ACC112 (cell line): ENCODE data around the gene ZBTB7C.
A peak's percentile ranks its signal among the peaks of the same experiment; 100 is the strongest.

Experiments used
- H2AFZ ChIP-seq: fragments of 200-600 bp; sonication (generic); one replicate; pipeline ENCODE4 v1.6.0; 2017; ENCODE audit warnings: antibody characterized with exemption, low read length; ENCODE audit not compliant: unreplicated experiment
- H3K27ac ChIP-seq: fragments of 200-600 bp; sonication (generic); 2 replicates; pipeline ENCODE4 v1.5.1; 2014; ENCODE audit warnings: low read depth, mild to moderate bottlenecking, antibody characterized with exemption, low read length, moderate library complexity
- H3K27me3 ChIP-seq: fragments of 200-600 bp; sonication (generic); 2 replicates; pipeline ENCODE4 v1.6.1; 2014; ENCODE audit warnings: mild to moderate bottlenecking, antibody characterized with exemption, low read length, moderate library complexity, mixed read lengths; ENCODE audit not compliant: insufficient read depth
- H3K36me3 ChIP-seq: fragments of 200-600 bp; sonication (generic); 2 replicates; pipeline ENCODE4 v1.6.1; 2016; ENCODE audit warnings: mild to moderate bottlenecking, antibody characterized with exemption, low read length, moderate library complexity, mixed read lengths; ENCODE audit not compliant: insufficient read depth
- H3K4me1 ChIP-seq: fragments of 200-600 bp; sonication (generic); one replicate; pipeline ENCODE4 v1.6.1; 2016; ENCODE audit warnings: low read length, mixed read lengths; ENCODE audit not compliant: insufficient read depth, unreplicated experiment, control insufficient read depth
- H3K4me3 ChIP-seq: fragments of 200-600 bp; sonication (generic); 2 replicates; pipeline ENCODE4 v1.5.1; 2014; ENCODE audit warnings: mild to moderate bottlenecking, low read depth, low read length
- H3K79me2 ChIP-seq: fragments of 200-600 bp; sonication (generic); one replicate; pipeline ENCODE4 v1.6.0; 2016; ENCODE audit warnings: low read length; ENCODE audit not compliant: control insufficient read depth, unreplicated experiment, insufficient read depth

Gene ZBTB7C

DNA sequence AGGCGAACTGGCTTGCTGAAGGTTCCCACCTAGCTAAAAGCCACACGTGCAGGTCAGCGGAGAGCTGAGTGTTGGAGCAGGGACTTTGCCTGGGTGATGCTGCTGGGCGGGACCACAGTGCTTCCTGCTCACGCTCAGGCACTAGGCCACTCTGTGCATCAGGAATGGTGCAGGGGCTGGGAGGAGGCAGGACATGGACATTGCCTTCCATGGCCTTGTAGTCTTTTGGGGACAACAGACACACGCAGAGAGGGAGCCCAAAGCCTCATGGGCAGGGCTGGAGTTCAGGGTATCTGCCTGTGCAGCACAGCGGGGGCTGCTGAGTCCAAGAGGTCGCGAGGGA is 207.2 kb downstream of the ZBTB7C start:
- Histone ChIP-seq H3K79me2 (no peaks in the 10 kb centered on the region), H3K4me1 (peaks cover 16% of the 10 kb centered on the region), H3K27me3 (peaks cover 29% of the 10 kb centered on the region), H3K36me3 (no peaks in the 10 kb centered on the region), H3K4me3 (no peak overlapping the region), H2AFZ (no peak overlapping the region), H3K27ac (no peak overlapping the region)

DNA sequence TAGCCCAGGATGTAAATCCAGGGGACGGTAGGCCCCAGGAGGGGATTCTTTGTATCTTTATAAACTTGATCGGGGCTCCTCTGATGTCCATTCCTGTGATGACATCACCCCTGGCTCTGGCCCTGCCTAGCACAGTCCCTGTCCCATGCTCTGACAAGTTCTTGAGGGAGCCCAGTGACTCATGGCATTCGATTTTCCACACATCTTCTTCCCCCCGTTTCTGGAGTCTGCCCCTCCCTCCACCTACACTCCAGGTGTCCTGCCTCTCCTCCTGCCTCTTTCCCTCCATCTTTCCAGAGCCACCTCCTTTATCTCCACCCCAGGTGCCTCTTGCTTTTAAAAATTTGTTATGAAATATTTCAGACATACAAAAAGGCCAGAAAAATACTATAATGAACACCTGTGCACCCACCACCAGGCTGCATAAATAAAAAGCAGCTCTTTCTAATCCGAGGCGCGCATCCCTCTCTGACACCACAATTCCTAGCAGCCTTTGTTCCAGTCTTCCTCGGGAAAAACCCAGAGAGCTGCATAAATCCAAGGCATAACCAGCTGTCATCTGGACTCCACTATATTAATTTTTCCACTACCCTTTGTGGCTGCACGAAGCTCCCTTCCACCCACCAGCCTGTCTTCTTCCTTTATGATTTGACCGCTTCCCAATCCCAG is 207.7 kb downstream of the ZBTB7C start:
- H3K4me1 ChIP-seq = peaks cover 16% of the 10 kb centered on the region
- H3K4me3 ChIP-seq = no peak overlapping the region
- no peaks in the 10 kb centered on the region for H3K36me3 ChIP-seq
- H3K79me2 ChIP-seq = no peaks in the 10 kb centered on the region
- H3K27me3 ChIP-seq = peaks cover 25% of the 10 kb centered on the region
- no peak overlapping the region for H2AFZ ChIP-seq
- H3K27ac ChIP-seq = no peak overlapping the region

DNA sequence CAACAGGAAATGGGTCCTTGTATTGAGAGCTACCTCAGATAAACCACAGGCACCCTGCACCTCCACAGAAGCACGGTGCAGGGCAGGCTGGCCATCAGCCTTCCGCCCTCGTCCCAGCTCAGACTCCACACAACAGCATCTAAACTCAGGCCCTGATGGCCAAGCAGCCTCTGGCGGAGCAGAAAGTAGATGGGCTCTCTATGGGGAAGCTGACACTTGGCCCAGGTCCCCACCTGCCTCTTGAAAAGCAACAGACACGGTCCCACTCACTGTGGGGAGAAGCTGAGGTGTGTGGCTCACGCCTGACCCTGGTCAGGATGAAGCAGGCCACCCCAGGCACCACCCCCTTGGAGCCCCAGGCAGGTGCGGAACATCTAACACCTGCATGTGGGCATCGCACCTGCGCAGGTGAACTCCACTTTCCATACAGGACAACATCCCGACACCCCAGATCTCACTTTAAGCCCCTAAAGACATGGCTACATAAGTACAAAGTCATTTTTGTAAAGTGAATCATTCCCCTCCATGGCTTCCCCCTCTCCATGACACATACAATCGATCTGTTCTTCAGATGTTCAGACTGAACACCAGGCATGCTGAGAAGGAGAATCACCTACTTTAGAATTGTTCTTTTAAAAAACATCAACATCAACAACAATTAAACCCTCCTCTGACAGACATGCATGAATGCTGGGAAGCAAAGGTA is 208.4 kb downstream of the ZBTB7C start:
- H3K79me2 ChIP-seq = no peaks in the 10 kb centered on the region
- no peak overlapping the region for H3K4me3 ChIP-seq
- H3K27ac ChIP-seq = no peak overlapping the region
- peaks cover 27% of the 10 kb centered on the region for H3K27me3 ChIP-seq
- H3K4me1 ChIP-seq = peaks cover 16% of the 10 kb centered on the region
- H2AFZ ChIP-seq = no peak overlapping the region
- no peaks in the 10 kb centered on the region for H3K36me3 ChIP-seq

DNA sequence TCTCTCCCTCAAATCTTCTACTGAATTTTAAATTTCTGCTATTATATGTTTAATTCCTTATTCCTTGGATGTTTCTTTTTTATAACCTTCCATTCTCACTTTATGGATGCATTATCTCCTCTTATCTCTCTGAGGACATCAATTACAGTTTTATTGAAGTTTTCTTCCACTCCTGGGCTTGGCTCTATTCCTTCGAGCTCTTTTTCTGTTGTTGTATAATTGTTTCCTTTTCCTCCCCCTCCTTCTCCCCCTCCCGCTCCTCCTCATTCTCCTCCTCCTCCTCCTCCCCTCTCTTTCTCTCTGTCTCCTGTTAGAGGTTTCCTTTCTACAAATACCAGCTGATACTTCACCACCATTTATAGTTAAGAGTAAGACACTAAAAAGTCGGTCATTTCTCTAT is 209.8 kb downstream of the ZBTB7C start:
- no peak overlapping the region for H2AFZ ChIP-seq
- peaks cover 16% of the 10 kb centered on the region for H3K4me1 ChIP-seq
- H3K4me3 ChIP-seq = no peak overlapping the region
- peaks cover 18% of the 10 kb centered on the region for H3K27me3 ChIP-seq
- no peak overlapping the region for H3K27ac ChIP-seq
- no peaks in the 10 kb centered on the region for H3K36me3 ChIP-seq
- H3K79me2 ChIP-seq = no peaks in the 10 kb centered on the region

DNA sequence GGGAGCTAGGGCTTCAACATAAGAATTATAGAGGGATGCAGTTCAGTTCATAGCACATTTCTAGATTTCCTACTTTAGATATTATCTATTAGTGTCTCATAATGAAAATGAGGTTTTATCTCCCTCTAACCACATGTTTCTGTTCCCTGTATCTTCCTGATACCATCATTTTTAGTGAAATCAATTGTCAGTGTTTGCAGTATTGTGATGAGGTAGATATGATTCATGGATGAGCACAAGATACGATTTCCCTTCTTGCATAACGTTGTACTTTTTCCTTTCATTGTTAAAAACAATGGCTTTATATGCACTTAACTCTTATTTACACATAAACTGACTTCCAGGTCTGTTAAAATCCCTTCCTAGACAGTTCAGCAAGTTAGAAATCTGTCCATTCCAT is 211.4 kb downstream of the ZBTB7C start:
- Histone ChIP-seq H3K27me3 (peaks cover 13% of the 10 kb centered on the region), H3K4me1 (peaks cover 16% of the 10 kb centered on the region), H3K36me3 (no peaks in the 10 kb centered on the region), H2AFZ (no peak overlapping the region), H3K27ac (peak overlapping the region; percentile 56; the same call in 1 of the 2 replicates), H3K79me2 (no peaks in the 10 kb centered on the region), H3K4me3 (no peak overlapping the region)

DNA sequence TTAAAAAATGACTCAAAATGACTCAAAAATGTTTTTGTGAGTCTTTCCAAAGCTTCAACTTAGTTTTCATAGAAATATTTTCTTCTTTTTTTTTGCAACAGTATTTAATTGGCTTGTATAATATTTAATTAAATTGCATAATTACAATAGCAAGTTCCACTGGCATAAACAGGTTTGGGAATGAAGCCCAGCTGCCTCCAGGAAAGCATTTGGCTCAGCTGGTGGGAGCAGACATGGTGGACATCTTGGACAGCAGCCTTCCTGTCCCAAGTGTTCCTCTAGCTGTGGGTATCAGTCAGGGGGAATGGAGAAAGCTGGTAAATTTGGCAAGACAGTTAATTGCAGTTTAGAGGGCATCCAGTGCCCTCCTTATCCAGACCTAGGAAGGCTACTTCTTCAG is 213.4 kb downstream of the ZBTB7C start:
- H2AFZ ChIP-seq = no peak overlapping the region
- no peaks in the 10 kb centered on the region for H3K79me2 ChIP-seq
- H3K27me3 ChIP-seq = peaks cover 20% of the 10 kb centered on the region
- H3K4me3 ChIP-seq = no peak overlapping the region
- H3K4me1 ChIP-seq = peaks cover 16% of the 10 kb centered on the region
- no peaks in the 10 kb centered on the region for H3K36me3 ChIP-seq
- no peak overlapping the region for H3K27ac ChIP-seq

DNA sequence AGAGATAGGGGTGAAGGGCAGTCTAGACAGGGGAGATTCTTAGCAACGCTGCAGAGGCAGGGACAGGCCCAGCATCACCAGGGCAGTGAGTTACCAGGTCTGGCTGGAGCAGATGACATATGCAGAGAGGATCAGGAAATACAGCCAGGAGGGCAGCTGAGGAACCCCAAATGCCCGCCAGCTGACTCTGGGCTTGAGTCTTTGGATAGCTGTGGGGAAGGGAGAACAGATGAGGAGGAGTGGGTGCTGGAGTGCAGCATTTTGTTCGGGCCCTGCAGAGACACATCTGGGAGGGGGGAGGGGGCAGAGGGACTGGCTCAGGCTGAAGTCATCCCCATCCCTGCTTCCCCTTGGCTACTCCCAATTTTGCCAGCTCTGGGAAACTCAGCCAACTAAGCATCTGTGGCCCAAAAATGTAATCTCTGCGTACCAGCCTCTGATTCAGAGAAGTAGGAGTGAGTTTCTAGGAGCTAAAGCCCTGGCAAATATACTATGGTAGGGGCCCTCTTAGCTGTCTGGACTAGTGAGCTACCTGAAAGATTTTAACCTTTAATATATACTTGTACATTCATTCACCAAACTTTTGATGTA is 214.5 kb downstream of the ZBTB7C start:
- H3K4me1 ChIP-seq = peaks cover 16% of the 10 kb centered on the region
- H3K4me3 ChIP-seq = no peak overlapping the region
- no peaks in the 10 kb centered on the region for H3K79me2 ChIP-seq
- no peaks in the 10 kb centered on the region for H3K36me3 ChIP-seq
- no peak overlapping the region for H3K27ac ChIP-seq
- no peak overlapping the region for H2AFZ ChIP-seq
- H3K27me3 ChIP-seq = peaks cover 13% of the 10 kb centered on the region

DNA sequence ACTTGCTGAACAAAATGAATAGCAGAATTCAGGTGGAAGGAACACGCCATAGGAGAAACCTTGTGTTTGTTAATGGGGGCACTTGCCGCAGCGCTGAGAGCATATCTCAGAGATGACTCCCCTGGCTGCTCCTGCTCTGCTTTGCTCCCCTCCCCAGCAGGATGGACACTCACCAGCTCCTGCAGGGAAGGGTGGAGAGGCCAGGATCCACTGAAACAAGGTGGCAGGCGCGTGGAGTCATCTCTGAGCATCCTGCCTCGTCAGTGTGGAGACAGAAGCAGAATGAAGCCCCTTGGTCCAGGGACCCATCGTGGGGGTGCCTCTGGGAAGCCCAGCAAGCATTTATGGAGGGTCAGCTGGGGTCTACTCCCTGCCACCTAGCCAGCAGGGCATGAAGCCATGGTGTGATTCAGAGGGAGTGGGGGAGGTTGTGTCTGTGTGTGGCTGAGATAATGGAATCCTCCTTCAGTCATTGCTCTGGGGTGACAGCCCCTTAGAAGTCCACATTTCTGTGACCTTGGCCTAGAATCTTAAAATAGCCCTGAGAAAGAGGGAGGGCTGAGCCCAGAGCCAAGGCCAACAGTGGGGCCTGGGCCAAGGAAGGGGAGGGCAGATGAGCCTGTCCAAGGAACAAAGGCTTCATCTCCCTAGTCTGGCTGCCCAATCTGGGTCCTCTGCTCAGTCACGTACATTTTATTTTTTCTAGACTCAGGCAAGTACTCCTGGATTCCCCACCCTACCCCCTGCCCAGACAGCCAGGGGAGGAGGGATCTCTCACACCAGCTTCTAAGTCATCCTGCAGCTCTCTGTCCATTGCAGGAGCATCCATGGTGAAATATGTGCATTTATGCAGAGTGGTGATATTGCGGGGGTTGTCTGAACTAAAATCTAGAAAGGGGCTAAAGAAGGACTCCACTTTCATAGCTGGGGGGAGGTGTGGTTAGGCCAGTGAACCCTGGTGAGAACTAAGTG is 215.4 kb downstream of the ZBTB7C start:
- Histone ChIP-seq H2AFZ (no peak overlapping the region), H3K36me3 (no peaks in the 10 kb centered on the region), H3K27ac (no peak overlapping the region), H3K4me3 (no peak overlapping the region), H3K27me3 (peaks cover 22% of the 10 kb centered on the region), H3K4me1 (peaks cover 16% of the 10 kb centered on the region), H3K79me2 (no peaks in the 10 kb centered on the region)

DNA sequence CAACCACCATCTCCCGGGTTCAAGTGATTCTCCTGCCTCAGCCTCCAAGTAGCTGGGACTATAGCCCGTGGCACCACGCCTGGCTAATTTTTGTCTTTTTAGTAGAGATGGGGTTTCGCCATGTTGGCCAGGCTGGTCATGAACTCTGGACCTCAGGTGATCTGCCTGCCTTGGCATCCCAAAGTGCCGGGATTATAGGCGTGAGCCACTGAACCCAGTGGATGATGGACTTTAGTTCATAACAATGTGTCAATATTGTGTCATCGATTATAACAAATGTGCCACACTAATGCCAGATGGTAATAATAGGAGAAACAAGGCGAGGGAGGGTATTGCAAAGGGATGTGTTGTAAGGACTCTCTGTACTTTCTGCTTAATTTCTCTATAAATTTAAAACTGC is 216.6 kb downstream of the ZBTB7C start:
- Histone ChIP-seq H3K4me3 (no peak overlapping the region), H2AFZ (no peak overlapping the region)

DNA sequence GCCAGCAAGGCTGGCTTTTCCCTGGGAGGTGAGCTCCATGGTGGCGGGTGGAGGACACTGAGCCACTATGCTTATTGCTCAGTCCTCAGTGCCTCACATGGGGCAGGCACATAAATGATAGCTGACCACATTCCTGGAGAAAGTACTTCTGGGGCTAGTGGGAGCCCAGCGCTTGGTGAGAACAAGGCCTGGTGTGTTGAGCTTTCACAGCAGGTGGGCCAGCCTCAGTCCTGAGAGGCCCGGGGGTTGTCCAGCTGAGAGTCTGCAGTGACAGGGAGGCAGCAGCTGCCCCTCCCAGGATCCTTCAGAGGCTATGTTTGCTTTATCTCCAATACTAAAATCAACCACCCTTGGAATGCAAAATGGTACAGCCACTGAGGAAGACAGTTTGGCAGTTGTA is 217.7 kb downstream of the ZBTB7C start:
- H3K4me3 ChIP-seq = no peak overlapping the region
- H2AFZ ChIP-seq = no peak overlapping the region
- H3K27me3 ChIP-seq = peaks cover 42% of the 10 kb centered on the region
- H3K4me1 ChIP-seq = no peaks in the 10 kb centered on the region
- no peaks in the 10 kb centered on the region for H3K79me2 ChIP-seq
- no peaks in the 10 kb centered on the region for H3K36me3 ChIP-seq
- H3K27ac ChIP-seq = no peak overlapping the region

More for the DNA sequence above, 216.6 kb downstream of the ZBTB7C start:
- Histone ChIP-seq H3K79me2 (no peaks in the 10 kb centered on the region), H3K27ac (no peak overlapping the region), H3K27me3 (peaks cover 33% of the 10 kb centered on the region), H3K36me3 (no peaks in the 10 kb centered on the region), H3K4me1 (peaks cover 4% of the 10 kb centered on the region)
